HG03066 (cell line): ENCODE results near the gene RAB3C.
"Not testable (repeated sequence)": the region's sequence is repeated elsewhere in the genome, so short reads cannot be mapped to it uniquely, and the experiment has no call there.

Experiments used
- ATAC-seq: cut with Tn5 transposase; IDR thresholded peaks from one replicate; pipeline ENCODE4 v1.9.1; 2021; ENCODE audit warnings: low read depth; ENCODE audit not compliant: unreplicated experiment

The RAB3C gene

DNA sequence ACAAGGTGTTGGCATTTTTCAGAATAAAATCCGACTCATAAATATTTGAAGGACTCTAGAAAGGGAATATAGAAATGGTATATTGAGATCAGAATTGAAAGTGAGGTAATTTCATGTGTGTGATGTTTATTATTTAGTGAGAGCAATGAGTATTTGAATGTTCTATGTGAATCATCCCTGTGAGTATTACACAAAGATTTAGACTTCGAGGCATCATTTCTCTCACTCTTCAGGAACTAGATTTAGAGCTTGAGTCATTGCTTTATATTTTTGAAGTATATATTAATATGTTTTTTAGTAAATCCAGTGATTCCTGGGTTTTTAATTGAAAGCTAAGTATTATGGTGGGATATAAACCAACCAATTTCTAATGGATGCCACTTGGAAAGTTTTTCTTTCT lies 91.2 kb downstream of the RAB3C start:
- ATAC-seq = no peak

DNA sequence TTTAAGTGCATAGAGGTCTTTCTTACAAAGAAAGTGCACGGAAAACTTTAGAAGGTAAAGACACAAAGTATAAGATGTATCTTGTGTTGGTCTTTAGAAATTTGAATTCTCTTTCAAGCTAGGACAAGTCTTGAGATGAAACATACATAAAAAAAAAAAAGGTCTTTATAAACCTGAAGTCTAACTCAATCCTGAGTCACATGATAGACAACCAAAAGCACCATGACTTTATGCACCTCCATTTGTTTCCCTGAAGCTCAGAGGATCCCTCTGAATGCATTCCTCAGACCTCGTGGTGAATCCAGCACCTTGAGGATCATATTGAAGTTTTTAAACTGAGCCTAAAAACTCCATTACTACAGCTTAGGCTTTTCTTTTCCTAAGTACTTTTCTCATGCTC lies 91.8 kb downstream of the RAB3C start:
- ATAC-seq = no peak

DNA sequence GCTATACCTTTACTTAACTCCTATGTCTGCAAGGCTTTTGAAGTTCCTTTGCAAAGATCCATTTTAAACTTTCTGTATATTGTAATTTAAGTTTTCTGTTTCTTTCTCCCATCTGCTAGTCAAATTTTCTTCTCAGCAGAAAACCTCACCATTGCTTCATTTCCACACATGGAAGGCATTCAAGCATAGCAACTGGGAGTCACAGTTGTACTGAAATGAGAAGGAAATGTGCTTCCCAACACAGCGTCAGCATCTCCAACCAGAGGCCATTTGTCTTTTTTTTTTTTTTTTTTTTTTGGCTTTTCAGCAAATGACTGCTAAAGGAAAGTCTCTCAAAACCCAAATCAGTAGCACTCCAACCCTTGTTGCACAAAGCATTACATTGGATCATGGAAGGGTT lies 92.5 kb downstream of the RAB3C start:
- no peak for ATAC-seq

DNA sequence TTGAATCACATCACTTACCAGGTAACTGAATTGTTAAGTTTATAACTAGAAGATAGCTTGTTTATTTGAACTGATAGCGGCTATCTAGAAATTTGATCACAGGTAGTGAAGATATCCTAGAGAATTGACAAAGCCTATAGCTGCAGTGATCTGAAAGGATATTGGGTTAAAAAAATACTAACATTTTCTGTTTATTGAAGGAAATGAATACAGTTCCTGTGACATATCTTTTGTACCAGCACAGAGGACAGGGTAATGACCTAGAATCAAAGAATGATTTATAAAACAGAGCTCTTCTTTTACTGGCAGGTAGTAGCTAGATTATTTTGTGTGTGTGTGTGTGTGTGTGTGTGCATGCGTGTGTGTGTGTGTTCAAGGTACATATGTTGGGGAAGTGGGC lies 94.8 kb downstream of the RAB3C start:
- ATAC-seq = no peak

DNA sequence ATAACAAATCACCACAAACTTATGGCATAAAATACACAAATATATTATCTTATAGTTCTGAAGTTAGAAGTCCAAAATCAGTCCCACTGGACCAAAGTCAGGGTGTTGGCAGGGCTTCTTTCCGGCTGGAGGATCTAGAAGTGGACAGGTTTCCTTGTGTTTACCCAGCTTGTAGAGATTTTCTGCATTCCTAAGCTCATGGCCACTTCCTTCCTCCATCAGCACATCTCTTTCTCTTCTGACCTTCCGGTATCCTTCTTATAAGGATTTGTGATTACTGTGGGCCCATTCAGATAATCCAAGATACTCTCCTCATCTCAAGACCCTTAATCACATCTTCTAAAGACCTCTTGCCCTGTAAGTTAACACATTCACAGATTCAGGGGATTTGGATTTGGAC lies 97.6 kb downstream of the RAB3C start:
- no peak for ATAC-seq

DNA sequence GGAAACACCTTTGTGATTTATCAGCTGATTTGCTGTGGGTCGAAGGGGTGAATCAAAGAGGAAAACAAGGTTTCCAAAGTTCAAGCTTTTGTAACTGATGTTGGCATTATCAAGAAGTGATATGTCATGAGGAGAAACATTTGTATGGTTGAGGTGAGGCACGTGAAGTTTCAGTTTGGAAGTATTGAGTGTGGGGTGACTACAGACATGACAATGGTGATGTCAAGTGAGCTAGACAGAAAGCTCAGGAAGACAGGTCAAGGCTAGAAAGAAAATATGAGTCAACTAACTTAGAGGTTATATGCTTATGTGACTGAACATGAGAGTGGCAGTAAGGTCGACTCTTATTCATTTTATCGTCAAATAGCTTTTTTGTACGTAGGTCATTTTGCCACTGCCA lies 99.1 kb downstream of the RAB3C start:
- no peak for ATAC-seq

DNA sequence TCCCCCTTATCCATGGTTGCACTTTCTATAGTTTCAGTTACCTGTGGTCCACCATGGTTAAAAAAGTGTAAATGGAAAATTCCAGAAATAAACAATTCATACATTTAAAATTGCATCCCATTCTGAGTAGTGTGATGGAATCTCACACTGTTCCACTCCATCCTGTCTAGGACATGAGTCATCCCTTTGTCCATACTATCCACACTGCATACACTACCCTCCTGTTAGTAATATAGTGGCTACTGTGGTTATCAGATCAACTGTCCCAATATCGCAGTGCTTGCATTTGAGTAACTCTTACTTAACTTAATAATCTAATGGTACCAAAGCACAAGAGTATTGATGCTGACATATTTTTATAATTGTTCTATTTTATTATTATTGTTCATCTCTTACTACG lies 100.7 kb downstream of the RAB3C start:
- no peak for ATAC-seq

DNA sequence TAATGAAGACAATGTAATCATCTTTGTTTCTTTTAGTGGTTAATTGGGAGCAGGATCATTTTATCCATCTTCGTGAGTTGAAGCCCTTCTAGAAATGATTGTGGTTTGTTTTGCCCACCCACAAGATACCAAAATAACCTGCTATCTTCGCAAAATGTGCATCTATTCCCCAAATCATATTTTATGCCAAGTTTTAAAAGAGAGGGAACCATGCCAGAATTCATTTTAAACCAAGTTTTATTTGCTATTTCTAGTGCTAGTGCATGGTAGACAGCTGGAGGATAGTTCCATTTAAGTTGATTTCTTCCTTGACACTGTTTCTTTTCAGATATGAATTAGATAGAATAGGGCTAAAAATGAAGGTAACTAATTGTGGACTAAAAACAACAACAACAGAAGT lies 104.2 kb downstream of the RAB3C start:
- no peak for ATAC-seq

DNA sequence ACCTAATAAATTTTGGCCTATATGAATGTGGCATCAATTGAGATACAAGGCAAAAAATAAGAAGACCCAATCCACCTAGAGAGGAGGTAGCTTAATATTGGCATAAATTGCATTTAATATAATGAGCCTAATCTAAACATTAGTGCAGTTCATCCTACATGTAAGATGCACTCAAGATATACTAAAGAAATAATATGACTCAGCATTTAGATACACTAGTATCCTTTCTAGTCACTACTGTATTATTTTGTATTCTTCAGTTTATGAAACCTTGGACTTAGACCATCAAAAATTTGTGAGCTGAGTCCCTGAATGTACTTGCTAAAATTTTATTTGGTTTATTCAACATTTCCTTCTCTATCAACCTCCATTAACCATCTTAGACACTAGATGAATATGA lies 104.7 kb downstream of the RAB3C start:
- no peak for ATAC-seq

DNA sequence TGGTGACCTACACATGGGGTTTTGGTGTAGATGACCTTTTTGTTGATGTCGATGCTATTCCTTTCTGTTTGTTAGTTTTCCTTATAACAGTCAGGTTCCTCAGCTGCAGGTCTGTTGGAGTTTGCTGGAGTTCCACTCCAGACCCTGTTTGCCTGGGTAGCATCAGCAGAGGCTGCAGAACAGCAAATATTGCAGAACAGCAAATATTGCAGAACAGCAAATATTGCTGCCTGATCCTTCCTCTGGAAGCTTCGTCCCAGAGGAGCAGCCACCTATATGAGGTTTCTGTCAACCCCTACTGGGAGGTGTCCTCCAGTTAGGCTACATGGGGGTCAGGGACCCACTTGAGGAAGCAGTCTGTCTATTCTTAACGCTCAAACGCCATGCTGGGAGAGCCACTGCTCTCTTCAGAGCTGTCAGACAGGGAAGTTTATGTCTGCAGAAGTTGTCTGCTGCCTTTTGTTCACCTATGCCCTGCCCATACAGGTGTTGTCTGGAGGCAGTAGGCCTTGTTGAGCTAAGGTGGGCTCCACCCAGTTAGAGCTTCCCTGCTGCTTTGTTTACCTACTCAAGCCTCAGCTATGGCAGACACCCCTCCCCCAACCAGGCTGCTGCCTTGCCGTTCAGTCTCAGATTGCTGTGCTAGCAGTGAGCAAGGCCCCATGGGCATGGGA lies 116.3 kb downstream of the RAB3C start:
- ATAC-seq = not testable (repeated sequence)

DNA sequence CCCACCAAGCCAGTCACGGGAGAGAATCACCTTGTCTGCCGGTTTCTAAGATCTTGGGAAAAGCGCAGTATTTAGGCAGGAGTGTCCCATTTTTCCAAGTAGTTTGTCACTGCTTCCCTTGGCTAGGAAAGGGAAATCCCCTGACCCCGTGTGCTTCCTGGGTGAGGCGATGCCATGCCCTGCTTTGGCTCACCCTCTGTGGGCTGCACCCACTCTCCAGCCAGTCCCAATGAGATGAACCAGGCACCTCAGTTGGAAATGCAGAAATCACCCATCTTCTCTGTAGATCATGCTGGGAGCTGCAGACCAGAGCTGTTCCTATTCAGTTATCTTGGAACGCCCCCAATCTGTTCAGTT lies 116.9 kb downstream of the RAB3C start:
- ATAC-seq = no peak

DNA sequence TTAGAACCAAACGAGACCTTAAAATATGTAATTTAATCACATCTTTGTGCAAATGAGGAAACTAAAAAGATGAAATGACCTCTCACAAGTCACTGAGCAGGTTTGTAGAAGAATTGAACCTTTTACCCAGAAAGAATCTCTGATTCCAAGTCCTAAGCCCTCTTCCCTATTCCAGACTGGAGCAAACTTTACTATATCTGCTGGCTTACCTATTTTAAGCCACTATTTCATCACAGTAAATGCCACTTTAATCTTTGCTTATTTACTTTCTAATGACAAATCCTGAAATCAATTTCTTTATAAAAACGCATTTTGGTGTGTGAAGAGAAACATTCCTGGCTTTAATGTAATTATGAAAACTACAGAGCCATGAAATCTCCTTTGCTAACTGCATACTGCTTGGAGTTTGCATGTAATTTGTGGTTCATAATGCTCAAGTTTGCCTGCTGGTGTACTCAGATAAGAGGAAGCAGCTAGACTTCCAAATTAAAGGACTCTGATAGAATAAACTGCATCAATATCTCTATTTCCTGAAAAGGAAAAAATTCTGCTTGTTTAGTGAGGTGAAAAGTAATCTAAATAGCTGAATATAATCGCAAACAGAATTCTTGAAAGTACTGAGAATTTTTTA lies 121.2 kb downstream of the RAB3C start:
- no peak for ATAC-seq

DNA sequence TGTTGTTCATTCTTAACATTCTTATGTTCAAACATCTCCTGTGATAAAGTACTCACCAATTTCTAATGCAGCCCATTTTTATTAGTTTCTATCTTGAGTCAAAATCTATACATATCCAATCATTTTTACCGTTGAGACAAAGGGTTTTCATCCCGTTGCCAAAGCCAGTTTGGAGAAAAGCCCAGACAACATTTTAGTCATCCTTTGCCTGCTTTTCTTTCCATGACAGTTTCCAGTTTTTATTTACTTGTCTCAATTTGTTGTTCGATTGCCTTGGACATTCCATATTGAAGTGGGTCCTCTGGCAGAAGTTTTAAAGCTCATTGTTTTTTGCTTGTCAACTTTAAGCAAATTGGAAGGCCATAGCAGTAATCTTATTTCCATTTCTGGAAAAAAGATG lies 123.9 kb downstream of the RAB3C start:
- ATAC-seq = no peak

DNA sequence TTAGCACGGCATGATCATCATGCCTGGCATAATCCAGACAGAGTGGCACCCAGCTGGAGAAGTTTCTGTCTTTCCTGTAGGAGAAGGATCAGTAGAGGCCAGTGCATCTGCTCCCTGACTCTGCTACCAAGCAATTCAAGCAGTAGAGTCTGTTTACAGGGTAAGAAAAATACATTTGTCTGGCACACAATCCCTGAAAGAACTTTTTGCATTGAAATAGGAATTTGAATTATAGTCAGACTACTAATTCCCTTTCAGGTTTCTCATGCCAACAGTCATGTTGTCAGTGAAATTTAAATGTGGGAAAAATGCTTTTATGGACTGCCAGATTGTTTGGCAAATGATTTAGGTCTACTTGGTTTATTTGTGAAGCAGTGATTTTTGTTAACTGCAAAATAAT lies 125.6 kb downstream of the RAB3C start:
- ATAC-seq = no peak

DNA sequence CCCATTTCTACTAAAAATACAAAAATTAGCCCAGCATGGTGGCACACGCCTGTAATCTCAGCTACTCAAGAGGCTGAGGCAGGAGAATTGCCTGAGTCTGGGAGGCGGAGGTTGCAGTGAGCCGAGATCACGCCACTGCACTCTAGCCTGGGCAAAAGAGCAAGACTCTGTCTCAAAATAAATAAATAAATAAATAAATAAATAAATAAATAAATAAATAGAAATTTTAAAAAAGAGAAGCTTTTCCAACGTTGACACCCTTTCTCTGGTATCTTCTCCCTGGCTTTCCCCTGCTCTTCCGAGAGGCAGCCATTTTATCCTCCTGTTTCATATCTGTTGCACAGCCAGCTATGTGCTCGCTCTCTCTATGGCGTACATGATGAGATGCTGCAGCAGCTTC lies 127.5 kb downstream of the RAB3C start:
- ATAC-seq = not testable (repeated sequence)

DNA sequence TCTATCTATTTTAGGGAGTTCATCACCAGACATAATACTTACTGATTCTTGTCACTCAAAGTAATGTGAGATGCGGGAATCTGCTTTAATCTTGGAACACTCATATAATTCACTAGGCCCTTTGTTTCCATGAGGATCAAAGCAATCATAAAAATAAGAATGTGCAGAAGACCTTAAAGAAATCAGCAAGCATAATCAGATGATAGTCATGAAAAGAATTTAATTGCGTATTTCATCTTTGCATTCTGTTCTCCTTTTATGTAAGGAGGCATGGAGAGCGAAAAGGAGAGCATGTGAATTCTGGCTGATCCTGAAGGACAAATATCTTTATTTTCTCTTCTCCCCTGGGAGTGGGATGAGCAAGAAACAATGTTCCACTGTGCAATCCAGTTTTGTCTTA lies 128.0 kb downstream of the RAB3C start:
- no peak for ATAC-seq

DNA sequence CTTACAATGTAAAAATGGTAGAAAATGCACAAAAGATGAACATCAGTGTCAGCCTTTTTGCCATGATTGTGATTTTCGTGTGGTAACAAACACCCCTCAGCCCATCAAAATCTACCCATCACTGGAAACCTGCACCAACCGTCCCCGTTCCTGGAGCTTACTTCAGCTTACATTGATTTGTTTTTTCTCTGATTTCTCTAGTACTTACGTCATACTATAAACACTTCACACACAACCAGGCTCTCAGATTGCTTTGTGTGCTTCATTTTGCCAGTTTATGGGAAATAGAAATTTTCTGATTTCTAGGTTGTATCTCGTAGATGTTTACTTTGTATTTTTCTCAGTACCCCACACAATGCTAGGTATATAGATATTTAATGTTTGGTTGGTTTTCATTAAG lies 129.1 kb downstream of the RAB3C start:
- no peak for ATAC-seq

DNA sequence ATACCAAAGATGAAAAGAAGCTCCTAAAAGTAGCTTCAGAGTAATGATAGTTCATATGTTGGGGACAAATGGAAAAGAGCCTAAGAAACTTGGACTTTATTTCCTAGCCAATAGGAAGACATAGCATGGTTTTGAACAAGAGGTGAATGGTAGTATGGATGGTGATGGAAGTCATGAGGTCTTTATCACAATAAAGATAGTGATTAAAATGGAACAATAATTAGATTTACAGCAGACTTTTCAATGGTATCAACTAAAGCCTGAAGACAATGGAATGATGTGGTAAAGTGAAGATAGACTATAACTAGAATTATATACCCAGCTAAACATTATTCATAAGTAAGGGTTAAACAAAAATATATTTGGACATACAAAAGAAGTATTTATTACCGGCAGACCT lies 131.2 kb downstream of the RAB3C start:
- ATAC-seq = no peak

DNA sequence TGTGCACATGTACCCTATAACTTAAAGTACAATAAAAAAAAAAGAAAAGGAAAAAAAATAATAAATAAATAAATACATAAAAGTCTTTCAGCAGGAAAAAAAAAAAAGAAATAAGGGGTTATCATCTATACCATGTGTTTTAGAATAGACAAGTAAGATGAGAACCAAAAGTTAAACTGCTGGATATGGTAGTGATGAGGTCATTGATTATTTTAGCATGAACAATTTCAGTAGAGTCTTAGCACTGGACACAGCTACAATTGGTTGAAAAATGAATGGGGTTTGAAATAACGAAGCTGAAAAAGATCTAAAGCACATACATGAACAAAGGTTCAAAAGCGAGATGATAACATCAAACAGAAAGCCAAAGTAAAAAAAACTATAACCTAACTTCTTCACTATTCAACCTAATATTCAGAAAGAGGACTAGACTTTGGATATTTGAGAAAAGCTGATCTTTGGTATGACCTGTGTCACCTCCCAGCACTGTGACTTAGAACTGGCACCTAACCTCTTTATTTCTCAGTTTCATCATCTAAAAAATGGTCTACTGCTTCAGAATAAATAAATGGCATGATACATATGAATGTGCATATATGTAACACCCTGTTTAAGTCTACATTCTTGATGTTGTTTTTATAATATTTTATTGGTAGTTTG lies 133.3 kb downstream of the RAB3C start:
- ATAC-seq = no peak

DNA sequence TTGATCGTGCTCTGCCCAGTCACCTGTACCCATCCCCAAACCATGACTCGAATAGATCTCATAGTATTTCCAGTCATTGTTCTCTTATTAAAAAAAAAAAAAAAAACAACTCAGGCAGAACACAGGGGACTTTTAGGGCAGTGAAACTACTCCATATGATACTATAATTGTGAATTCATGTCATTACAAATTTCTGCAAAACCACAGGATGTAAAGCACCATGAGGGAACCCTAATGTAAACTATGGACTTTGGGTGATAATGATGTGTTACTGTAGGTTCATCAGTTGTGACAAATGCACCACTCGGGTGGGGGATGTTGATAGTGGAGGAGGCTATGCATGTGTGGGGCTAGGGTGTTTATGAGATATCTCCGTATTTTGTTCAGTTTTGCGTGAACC lies 133.8 kb downstream of the RAB3C start:
- ATAC-seq = no peak

DNA sequence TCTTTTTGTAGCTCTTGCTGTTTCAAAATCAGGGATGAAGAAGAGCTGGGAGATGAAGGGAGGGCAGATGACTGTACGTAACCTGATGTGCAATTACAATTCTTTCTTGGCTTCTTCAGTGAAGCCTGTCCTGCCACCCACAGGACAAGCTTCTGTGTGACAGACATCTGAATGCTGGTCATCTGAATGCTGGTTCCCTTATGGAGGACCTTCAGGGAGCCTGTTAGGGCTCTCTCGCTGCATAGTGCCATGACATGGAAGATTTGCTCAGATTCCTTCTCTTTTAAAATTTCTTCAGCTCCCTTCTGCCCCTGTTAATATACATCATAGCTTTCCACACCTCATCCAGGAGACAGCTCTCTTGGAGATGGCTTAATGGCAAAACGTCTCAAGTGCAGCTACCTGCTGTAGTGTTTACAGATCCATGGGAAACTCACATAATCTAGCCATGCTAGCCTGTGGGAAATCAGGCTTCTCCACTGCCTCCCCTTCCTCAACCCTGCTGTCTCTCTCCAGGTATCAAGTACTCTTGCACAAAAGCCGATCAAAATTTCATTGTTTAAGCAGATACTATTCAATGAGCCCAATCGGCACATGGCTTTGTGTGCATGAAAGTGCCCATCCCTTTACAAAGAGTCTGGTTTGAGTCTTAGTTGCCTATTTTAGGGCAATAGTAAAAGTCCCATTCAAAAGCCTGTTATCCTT lies 134.6 kb downstream of the RAB3C start:
- ATAC-seq = no peak
